Nephron progenitor cell (in vitro differentiated cells): ENCODE measurements around the gene MAP2K5.

ENCODE experiments used
- DNase-seq: peaks from one replicate; pipeline ENCODE4 v3.0.0; 2021
- H3K27ac Mint-ChIP-seq: 2 replicates; pipeline ENCODE4 v1.8.0; 2021; ENCODE audit warnings: mild to moderate bottlenecking, moderate library complexity, mixed read lengths
- H3K27me3 Mint-ChIP-seq: 2 replicates; pipeline ENCODE4 v1.8.0; 2021; ENCODE audit warnings: mild to moderate bottlenecking, low read depth, mixed read lengths; ENCODE audit not compliant: poor library complexity
- H3K36me3 Mint-ChIP-seq: 2 replicates; pipeline ENCODE4 v1.8.0; 2021; ENCODE audit warnings: low read depth, mixed read lengths
- H3K4me1 Mint-ChIP-seq: 2 replicates; pipeline ENCODE4 v1.8.0; 2021; ENCODE audit warnings: mixed read lengths
- H3K4me3 Mint-ChIP-seq: 2 replicates; pipeline ENCODE4 v1.8.0; 2021; ENCODE audit warnings: mild to moderate bottlenecking, moderate library complexity, mixed read lengths
- H3K9me3 Mint-ChIP-seq: 2 replicates; pipeline ENCODE4 v1.8.0; 2021; ENCODE audit warnings: mild to moderate bottlenecking, moderate library complexity, mixed read lengths
- TF ChIP-seq, protein P1 (sequence below): fragments of 200-600 bp; sonication (generic); IDR thresholded peaks from 2 replicates; pipeline ENCODE4 v1.5.0; 2021; ENCODE audit warnings: antibody characterized with exemption

Gene MAP2K5

GRCh38 chr15:67691450-67691849, 148.9 kb downstream of the MAP2K5 start:
- H3K27me3 Mint-ChIP-seq = peaks cover 10% of the 10 kb centered on the region
- no peak overlapping the region for H3K27ac Mint-ChIP-seq
- H3K4me1 Mint-ChIP-seq = no peaks in the 10 kb centered on the region
- DNase-seq = no peak
- H3K4me3 Mint-ChIP-seq = no peak overlapping the region
- H3K36me3 Mint-ChIP-seq = peaks cover 39% of the 10 kb centered on the region
- TF ChIP-seq, protein P1, sequence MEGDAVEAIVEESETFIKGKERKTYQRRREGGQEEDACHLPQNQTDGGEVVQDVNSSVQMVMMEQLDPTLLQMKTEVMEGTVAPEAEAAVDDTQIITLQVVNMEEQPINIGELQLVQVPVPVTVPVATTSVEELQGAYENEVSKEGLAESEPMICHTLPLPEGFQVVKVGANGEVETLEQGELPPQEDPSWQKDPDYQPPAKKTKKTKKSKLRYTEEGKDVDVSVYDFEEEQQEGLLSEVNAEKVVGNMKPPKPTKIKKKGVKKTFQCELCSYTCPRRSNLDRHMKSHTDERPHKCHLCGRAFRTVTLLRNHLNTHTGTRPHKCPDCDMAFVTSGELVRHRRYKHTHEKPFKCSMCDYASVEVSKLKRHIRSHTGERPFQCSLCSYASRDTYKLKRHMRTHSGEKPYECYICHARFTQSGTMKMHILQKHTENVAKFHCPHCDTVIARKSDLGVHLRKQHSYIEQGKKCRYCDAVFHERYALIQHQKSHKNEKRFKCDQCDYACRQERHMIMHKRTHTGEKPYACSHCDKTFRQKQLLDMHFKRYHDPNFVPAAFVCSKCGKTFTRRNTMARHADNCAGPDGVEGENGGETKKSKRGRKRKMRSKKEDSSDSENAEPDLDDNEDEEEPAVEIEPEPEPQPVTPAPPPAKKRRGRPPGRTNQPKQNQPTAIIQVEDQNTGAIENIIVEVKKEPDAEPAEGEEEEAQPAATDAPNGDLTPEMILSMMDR = no peak
- peaks cover 4% of the 10 kb centered on the region for H3K9me3 Mint-ChIP-seq

DNA sequence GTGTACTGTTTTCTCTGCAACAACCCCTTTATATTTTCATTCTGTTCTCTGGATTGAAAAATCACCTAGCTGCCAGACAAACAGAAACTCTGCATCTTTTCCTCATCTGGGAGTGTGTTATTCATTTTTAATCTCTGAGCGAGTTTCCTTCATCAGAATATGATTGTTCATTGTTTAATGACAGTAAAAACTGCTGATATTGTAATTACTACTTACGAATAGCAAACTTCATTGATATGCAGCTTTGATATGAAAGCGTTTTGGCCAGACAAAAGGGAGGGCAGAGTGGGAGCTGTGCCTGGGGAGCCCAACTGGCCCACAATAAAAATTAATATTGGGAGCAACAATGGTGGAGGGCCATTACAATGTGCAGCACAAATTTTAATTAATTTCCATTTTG, 150.1 kb downstream of the MAP2K5 start:
- H3K9me3 Mint-ChIP-seq = no peaks in the 10 kb centered on the region
- TF ChIP-seq, protein P1 = no peak
- peaks cover 10% of the 10 kb centered on the region for H3K27me3 Mint-ChIP-seq
- H3K36me3 Mint-ChIP-seq = peaks cover 38% of the 10 kb centered on the region
- H3K27ac Mint-ChIP-seq = no peak overlapping the region
- no peaks in the 10 kb centered on the region for H3K4me1 Mint-ChIP-seq
- H3K4me3 Mint-ChIP-seq = no peak overlapping the region
- no peak for DNase-seq

- TF ChIP-seq, protein P1 = no peak
- peaks cover 6% of the 10 kb centered on the region for H3K27me3 Mint-ChIP-seq
- H3K27ac Mint-ChIP-seq = no peak overlapping the region
- H3K4me1 Mint-ChIP-seq = peaks cover 11% of the 10 kb centered on the region
- H3K4me3 Mint-ChIP-seq = no peak overlapping the region
- DNase-seq = no peak
- H3K9me3 Mint-ChIP-seq = peaks cover 19% of the 10 kb centered on the region
- peaks cover 53% of the 10 kb centered on the region for H3K36me3 Mint-ChIP-seq
Measured at GRCh38 chr15:67696087-67696486, 153.6 kb downstream of the MAP2K5 start.

DNA sequence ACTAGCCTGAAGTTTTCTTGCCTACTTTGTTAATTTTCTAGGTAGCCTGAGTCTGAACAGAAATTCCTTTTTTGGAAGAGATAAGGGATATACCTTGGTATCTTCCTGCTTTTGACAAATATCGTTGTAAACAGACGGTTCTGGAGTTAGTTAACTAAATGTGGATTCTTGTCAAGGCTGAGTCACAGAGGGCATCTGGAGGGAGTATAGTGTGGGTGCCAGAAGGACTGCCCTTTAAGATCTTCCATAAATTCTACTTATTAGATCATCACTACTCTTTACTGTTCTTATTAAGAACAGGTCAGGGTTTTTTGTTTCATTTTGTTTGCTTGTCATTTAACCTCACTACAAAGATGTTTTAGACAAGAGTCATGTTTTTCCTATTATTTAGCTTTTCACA, 157.5 kb downstream of the MAP2K5 start:
- Mint-ChIP-seq H3K36me3 (peaks cover 46% of the 10 kb centered on the region), H3K9me3 (peaks cover 19% of the 10 kb centered on the region), H3K4me1 (peaks cover 17% of the 10 kb centered on the region), H3K4me3 (no peak overlapping the region), H3K27me3 (no peaks in the 10 kb centered on the region), H3K27ac (no peak overlapping the region)
- DNase-seq = no peak
- TF ChIP-seq, protein P1 = no peak

DNA sequence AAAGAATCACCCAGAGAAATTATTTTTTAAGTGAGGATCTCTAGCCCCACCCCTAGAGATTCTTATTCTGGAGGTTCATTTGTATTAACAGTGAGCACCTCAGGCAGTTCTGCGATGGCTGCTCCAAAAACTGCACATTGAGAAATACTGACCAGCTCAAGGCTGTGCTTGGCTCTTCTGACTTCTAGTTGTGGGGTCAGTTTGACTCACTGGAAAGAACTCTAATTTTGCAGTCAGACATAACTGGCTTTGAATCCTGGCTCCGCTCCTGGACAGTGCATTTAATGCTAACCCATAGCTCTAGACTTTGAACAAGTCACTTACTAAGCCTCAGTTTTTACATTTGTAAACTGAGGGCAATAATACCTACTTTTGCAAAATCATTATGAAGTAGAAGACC, 159.2 kb downstream of the MAP2K5 start:
- no peak for DNase-seq
- H3K4me1 Mint-ChIP-seq = peaks cover 28% of the 10 kb centered on the region
- no peak overlapping the region for H3K4me3 Mint-ChIP-seq
- TF ChIP-seq, protein P1 = no peak
- H3K9me3 Mint-ChIP-seq = peaks cover 19% of the 10 kb centered on the region
- H3K36me3 Mint-ChIP-seq = peaks cover 55% of the 10 kb centered on the region
- no peak overlapping the region for H3K27ac Mint-ChIP-seq
- H3K27me3 Mint-ChIP-seq = no peaks in the 10 kb centered on the region

DNA sequence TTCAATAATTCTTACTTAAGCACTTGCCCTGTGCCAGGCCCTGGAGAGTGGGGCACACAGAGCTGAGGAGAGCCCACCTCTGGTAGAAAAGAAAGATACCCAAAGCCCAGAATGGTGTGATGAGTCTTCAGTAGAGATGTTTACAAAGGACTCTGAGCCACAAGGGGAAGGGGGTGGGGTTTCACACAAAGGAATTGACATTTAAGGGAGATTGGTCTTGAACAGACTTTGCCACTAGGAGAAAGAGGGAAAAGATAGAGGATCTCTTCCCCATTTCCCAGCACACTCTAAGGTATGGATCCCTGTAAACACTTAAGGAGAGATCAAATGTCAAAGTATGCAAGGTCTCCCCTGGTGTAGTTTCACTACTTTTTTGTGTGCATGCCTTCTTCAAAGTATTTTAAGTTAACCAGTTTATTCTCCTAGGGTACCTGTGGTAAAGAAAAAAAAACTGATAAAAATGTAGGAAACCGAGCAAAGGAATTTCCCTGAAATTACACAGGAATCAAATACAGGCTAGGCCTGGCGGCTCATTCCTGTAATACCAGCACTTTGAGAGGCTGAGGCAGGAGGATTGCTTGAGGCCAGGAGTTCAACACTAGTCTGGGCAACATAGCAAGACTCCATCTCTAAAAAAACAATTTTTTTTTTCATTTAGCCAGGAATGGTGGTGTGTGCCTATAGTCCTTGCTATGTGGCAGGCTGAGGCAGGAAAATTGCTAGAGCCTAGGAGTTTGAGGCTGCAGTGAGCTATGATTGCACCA, 165.2 kb downstream of the MAP2K5 start:
- Mint-ChIP-seq H3K4me1 (peaks cover 62% of the 10 kb centered on the region), H3K27me3 (no peaks in the 10 kb centered on the region), H3K4me3 (no peak overlapping the region), H3K9me3 (peaks cover 3% of the 10 kb centered on the region), H3K36me3 (peaks cover 35% of the 10 kb centered on the region), H3K27ac (peak overlapping the region; percentile 44)
- DNase-seq = no peak
- TF ChIP-seq, protein P1 = no peak
